ENCODE results near the gene SLC31A1.

GRCh38 chr9:113181165-113181564 lies 40.2 kb upstream of the SLC31A1 start:
- TF ChIP-seq NFYB (CRISPR knock-in tag; IDR thresholded peaks at IDR 0.05) (no peak), ZFX (CRISPR knock-in tag; IDR thresholded peaks at IDR 0.05; ENCODE audit: low read depth) (no peak), RFX5 (IDR thresholded peaks at IDR 0.05; ENCODE audit: low read depth, low read length) (no peak), HES4 (CRISPR knock-in tag; IDR thresholded peaks at IDR 0.05; ENCODE audit: borderline replicate concordance) (no peak), SIN3B (IDR thresholded peaks at IDR 0.05; ENCODE audit: low read length) (no peak)

Data from HepG2 (cell line).